Tibial nerve (tissue), 4 donors: Measurements from ENCODE around the gene PES1.

Experiments
- CTCF ChIP-seq, 5 experiments: fragments of 200-600 bp in 3 of 5; fragments of 450-650 bp in 2 of 5; sonication (generic) in 3 of 5; IDR thresholded peaks; one replicate each; pipeline ENCODE4 v1.5.1; 2016 to 2019; ENCODE audit warnings: antibody characterized with exemption in 5 of 5, mild to moderate bottlenecking in 3 of 5, moderate library complexity in 2 of 5
- EP300 ChIP-seq, 2 donors: sonication (generic); formaldehyde crosslinking; IDR thresholded peaks; one replicate each; pipeline ENCODE4 v1.6.1; 2017; ENCODE audit warnings: antibody characterized with exemption in 2 of 2, mild to moderate bottlenecking in 1 of 2
- POLR2A ChIP-seq, 2 donors: fragments of 450-650 bp; IDR thresholded peaks; one replicate each; pipeline ENCODE4 v1.6.1; 2017; ENCODE audit warnings: antibody characterized with exemption in 2 of 2, mild to moderate bottlenecking in 2 of 2, moderate library complexity in 2 of 2

DNA sequence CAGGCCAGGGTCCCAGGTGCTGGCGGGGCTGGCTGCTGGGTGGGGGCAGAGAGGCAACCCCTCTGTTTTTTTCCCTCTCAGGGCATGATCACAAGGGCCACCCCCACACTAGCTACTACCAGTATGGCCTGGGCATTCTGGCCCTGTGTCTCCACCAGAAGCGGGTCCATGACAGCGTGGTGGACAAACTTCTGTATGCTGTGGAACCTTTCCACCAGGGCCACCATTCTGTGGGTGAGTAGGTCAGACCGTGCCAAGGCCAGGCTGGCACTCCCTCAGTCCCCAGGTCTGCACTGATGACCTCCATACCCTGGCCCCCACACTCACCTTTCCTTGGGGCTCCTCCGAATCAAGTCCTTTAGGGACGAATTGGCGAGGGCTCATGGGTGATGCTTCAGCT is 22.6 kb upstream of the PES1 start:
- no peak for TF ChIP-seq CTCF (IDR thresholded peaks at IDR 0.05)
- TF ChIP-seq POLR2A (IDR thresholded peaks at IDR 0.05), result no peak
- TF ChIP-seq EP300 (IDR thresholded peaks at IDR 0.05), result no peak
